ENCODE data around the gene DDAH1. TPM values are rescaled to one million over a fixed set of nuclear protein-coding genes. Genes with fewer than 3 reads are reported as not detected.

DDAH1 gene
- polyA plus RNA-seq, 2 of the 4 experiments (the other 2 are of a cell fraction), result 5.7 to 12.6 TPM

- no peak for TF ChIP-seq FOSB (CRISPR knock-in tag; IDR thresholded peaks at IDR 0.05)
- TF ChIP-seq SREBF2 (IDR thresholded peaks at IDR 0.05), result no peak
These were observed 10.1 kb upstream of the DDAH1 start (continued) for GRCh38 chr1:85475055-85475454.

DNA sequence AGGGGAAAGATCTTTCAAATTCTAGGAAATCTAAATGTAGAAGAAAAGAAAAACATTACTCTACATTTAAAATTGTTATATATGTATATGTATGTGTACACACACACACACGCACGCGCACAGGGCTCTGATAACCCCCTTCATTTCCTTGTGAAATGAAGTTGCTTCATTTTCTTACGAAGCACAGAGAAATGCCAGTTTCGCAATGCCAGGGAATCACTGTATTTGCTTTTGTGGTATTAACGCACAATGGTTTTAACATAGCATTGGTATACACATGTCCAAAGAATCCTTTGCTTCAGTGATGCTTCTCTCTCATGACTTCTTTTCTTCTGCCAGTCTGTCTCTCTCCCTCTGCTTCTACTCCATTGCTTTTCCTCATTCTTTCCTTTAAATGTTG is 8.4 kb upstream of the DDAH1 start:
- POLR2A ChIA-PET, result no interaction called here
- H3K4me2 ChIP-seq, result peak overlapping the region; percentile 47
- H3K9me3 ChIP-seq, result no peaks in the 10 kb centered on the region
- peak overlapping the region; percentile 66 to 81; a peak in 5 of 6 replicates for H3K27ac ChIP-seq
- no peak overlapping the region for H3K4me3 ChIP-seq
- 55% methylated on average over 6 of the region's 6 CpGs for WGBS (ENCODE audit: missing lambda C conversion rate)
- peaks cover 11% of the 10 kb centered on the region for H3K4me1 ChIP-seq
- ATAC-seq (peak; percentile 82), DNase-seq (ENCODE audit: low read depth in 1 of 2, low spot score in 1 of 2) (peak in 1 of 2 experiments; percentile 73), FAIRE-seq (no peak)
- CTCF ChIA-PET, result interaction anchor here (1.1 kb wide), 1 partner anchor 165 kb away, joined by 4 read pairs; no protein-coding TSS in a partner anchor
- TF ChIP-seq HEYL (CRISPR knock-in tag; IDR thresholded peaks at IDR 0.05) (no peak), CHD4 (IDR thresholded peaks at IDR 0.05; ENCODE audit: borderline replicate concordance) (no peak), PHF8 (IDR thresholded peaks at IDR 0.05; ENCODE audit: borderline replicate concordance, low read depth) (no peak), HDAC2 (IDR thresholded peaks at IDR 0.05) (no peak), POLR2AphosphoS2 (conservative IDR thresholded peaks at IDR 0.05; ENCODE audit: low read length) (no peak), MYC (IDR thresholded peaks at IDR 0.05; ENCODE audit: borderline replicate concordance, low read length) (no peak), FOXS1 (CRISPR knock-in tag; IDR thresholded peaks at IDR 0.05) (no peak), TFCP2L1 (CRISPR knock-in tag; IDR thresholded peaks at IDR 0.05) (no peak), RARB (CRISPR knock-in tag; IDR thresholded peaks at IDR 0.05) (no peak), GATA3 (IDR thresholded peaks at IDR 0.05; ENCODE audit: borderline replicate concordance) (peak; percentile 38; the same call in 1 of the 2 replicates), NPAS2 (CRISPR knock-in tag; IDR thresholded peaks at IDR 0.05; ENCODE audit: borderline replicate concordance) (no peak), ESRRA (IDR thresholded peaks at IDR 0.05; ENCODE audit: borderline replicate concordance, low read length) (no peak), BHLHE40 (IDR thresholded peaks at IDR 0.05; ENCODE audit: low read depth, low read length) (no peak), SMC3 (IDR thresholded peaks at IDR 0.05) (no peak), SREBF2 (IDR thresholded peaks at IDR 0.05) (no peak), KDM1A (IDR thresholded peaks at IDR 0.05; ENCODE audit: low read depth) (no peak), FOSB (CRISPR knock-in tag; IDR thresholded peaks at IDR 0.05) (no peak), POLR2A (IDR thresholded peaks at IDR 0.05; ENCODE audit: low read length) (no peak), ZFP36 (IDR thresholded peaks at IDR 0.05; ENCODE audit: borderline replicate concordance, partially characterized antibody) (no peak), RAD21 (conservative IDR thresholded peaks at IDR 0.05 in 1 of 2, IDR thresholded peaks at IDR 0.05 in 1 of 2) (no peak), CHD2 (IDR thresholded peaks at IDR 0.05; ENCODE audit: low read length, partially characterized antibody) (no peak), ZC3H11A (IDR thresholded peaks at IDR 0.05) (no peak), CBX2 (IDR thresholded peaks at IDR 0.05; ENCODE audit: borderline replicate concordance, low read depth) (no peak), RFX5 (IDR thresholded peaks at IDR 0.05) (no peak), EHF (CRISPR knock-in tag; IDR thresholded peaks at IDR 0.05) (no peak)
- TF ChIP-seq, protein P1, sequence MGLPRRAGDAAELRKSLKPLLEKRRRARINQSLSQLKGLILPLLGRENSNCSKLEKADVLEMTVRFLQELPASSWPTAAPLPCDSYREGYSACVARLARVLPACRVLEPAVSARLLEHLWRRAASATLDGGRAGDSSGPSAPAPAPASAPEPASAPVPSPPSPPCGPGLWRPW (IDR thresholded peaks at IDR 0.05), result peak; percentile 94
- TF ChIP-seq, protein P2, sequence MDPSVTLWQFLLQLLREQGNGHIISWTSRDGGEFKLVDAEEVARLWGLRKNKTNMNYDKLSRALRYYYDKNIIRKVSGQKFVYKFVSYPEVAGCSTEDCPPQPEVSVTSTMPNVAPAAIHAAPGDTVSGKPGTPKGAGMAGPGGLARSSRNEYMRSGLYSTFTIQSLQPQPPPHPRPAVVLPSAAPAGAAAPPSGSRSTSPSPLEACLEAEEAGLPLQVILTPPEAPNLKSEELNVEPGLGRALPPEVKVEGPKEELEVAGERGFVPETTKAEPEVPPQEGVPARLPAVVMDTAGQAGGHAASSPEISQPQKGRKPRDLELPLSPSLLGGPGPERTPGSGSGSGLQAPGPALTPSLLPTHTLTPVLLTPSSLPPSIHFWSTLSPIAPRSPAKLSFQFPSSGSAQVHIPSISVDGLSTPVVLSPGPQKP (IDR thresholded peaks at IDR 0.05; ENCODE audit: low read depth, low read length), result no peak
- TF ChIP-seq, protein P3, sequence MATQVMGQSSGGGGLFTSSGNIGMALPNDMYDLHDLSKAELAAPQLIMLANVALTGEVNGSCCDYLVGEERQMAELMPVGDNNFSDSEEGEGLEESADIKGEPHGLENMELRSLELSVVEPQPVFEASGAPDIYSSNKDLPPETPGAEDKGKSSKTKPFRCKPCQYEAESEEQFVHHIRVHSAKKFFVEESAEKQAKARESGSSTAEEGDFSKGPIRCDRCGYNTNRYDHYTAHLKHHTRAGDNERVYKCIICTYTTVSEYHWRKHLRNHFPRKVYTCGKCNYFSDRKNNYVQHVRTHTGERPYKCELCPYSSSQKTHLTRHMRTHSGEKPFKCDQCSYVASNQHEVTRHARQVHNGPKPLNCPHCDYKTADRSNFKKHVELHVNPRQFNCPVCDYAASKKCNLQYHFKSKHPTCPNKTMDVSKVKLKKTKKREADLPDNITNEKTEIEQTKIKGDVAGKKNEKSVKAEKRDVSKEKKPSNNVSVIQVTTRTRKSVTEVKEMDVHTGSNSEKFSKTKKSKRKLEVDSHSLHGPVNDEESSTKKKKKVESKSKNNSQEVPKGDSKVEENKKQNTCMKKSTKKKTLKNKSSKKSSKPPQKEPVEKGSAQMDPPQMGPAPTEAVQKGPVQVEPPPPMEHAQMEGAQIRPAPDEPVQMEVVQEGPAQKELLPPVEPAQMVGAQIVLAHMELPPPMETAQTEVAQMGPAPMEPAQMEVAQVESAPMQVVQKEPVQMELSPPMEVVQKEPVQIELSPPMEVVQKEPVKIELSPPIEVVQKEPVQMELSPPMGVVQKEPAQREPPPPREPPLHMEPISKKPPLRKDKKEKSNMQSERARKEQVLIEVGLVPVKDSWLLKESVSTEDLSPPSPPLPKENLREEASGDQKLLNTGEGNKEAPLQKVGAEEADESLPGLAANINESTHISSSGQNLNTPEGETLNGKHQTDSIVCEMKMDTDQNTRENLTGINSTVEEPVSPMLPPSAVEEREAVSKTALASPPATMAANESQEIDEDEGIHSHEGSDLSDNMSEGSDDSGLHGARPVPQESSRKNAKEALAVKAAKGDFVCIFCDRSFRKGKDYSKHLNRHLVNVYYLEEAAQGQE (IDR thresholded peaks at IDR 0.05), result no peak
- TF ChIP-seq, protein P4, sequence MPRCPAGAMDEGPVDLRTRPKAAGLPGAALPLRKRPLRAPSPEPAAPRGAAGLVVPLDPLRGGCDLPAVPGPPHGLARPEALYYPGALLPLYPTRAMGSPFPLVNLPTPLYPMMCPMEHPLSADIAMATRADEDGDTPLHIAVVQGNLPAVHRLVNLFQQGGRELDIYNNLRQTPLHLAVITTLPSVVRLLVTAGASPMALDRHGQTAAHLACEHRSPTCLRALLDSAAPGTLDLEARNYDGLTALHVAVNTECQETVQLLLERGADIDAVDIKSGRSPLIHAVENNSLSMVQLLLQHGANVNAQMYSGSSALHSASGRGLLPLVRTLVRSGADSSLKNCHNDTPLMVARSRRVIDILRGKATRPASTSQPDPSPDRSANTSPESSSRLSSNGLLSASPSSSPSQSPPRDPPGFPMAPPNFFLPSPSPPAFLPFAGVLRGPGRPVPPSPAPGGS (IDR thresholded peaks at IDR 0.05), result 0 out of 3 replicates have a peak, but pooled peaks have one; percentile 44
- TF ChIP-seq, protein P5, sequence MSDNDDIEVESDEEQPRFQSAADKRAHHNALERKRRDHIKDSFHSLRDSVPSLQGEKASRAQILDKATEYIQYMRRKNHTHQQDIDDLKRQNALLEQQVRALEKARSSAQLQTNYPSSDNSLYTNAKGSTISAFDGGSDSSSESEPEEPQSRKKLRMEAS (IDR thresholded peaks at IDR 0.05), result no peak
- TF ChIP-seq, protein P6, sequence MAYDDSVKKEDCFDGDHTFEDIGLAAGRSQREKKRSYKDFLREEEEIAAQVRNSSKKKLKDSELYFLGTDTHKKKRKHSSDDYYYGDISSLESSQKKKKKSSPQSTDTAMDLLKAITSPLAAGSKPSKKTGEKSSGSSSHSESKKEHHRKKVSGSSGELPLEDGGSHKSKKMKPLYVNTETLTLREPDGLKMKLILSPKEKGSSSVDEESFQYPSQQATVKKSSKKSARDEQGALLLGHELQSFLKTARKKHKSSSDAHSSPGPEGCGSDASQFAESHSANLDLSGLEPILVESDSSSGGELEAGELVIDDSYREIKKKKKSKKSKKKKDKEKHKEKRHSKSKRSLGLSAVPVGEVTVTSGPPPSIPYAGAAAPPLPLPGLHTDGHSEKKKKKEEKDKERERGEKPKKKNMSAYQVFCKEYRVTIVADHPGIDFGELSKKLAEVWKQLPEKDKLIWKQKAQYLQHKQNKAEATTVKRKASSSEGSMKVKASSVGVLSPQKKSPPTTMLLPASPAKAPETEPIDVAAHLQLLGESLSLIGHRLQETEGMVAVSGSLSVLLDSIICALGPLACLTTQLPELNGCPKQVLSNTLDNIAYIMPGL (CRISPR knock-in tag; IDR thresholded peaks at IDR 0.05; ENCODE audit: borderline replicate concordance), result no peak
- TF ChIP-seq, protein P7, sequence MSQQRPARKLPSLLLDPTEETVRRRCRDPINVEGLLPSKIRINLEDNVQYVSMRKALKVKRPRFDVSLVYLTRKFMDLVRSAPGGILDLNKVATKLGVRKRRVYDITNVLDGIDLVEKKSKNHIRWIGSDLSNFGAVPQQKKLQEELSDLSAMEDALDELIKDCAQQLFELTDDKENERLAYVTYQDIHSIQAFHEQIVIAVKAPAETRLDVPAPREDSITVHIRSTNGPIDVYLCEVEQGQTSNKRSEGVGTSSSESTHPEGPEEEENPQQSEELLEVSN (IDR thresholded peaks at IDR 0.05; ENCODE audit: borderline replicate concordance, low read depth), result no peak
